H1 (cell line): Measurements from ENCODE around the gene CFAP92. TPM values are rescaled to one million over a fixed set of nuclear protein-coding genes. Genes with fewer than 3 reads are reported as not detected.

ENCODE experiments used
- CTCF ChIA-PET: fragments of 300-600 bp; sonication (Branson Sonifier 250); formaldehyde crosslinking; loops from one replicate; lab custom pipeline; 2021; ENCODE audit not compliant: partially characterized antibody; lab: Charles Lee
- POLR2A ChIA-PET: fragments of 300-600 bp; sonication (Branson Sonifier 250); formaldehyde crosslinking; loops from one replicate; lab custom pipeline; 2021; ENCODE audit warnings: inconsistent platforms; ENCODE audit not compliant: partially characterized antibody; lab: Charles Lee
- DNase-seq, 2 experiments: peaks; one replicate each; pipeline versions ENCODE4 v3.0.0 to v3.0.0-alpha.2; 2010 to 2022; ENCODE audit warnings: low spot score in 2 of 2, low read depth in 1 of 2, mixed read lengths in 1 of 2
- FAIRE-seq: peaks from 2 replicates; lab custom pipeline; 2011; peaks lifted over from hg19 to GRCh38; lab: Jason Lieb, UNC
- H2AFZ ChIP-seq: 2 replicates; pipeline ENCODE4 v1.8.1; 2012; ENCODE audit warnings: low read length, inconsistent platforms
- H2AK5ac ChIP-seq: 2 replicates; pipeline ENCODE4 v1.6.1; 2013; ENCODE audit warnings: low read depth, low read length
- H2BK120ac ChIP-seq: replicated peaks from 2 replicates; pipeline ENCODE3; 2013; ENCODE audit warnings: low read depth, low read length, inconsistent platforms
- H2BK12ac ChIP-seq: 2 replicates; pipeline ENCODE4 v1.6.1; 2013; ENCODE audit warnings: low read depth, low read length
- H2BK15ac ChIP-seq: 2 replicates; pipeline ENCODE4 v1.6.1; 2013; ENCODE audit warnings: low read length
- H2BK20ac ChIP-seq: 2 replicates; pipeline ENCODE4 v1.6.1; 2013; ENCODE audit warnings: low read length
- H2BK5ac ChIP-seq: 2 replicates; pipeline ENCODE4 v1.6.1; 2013; ENCODE audit warnings: low read depth, low read length
- H3K14ac ChIP-seq: 2 replicates; pipeline ENCODE4 v1.6.1; 2013; ENCODE audit warnings: inconsistent platforms; ENCODE audit not compliant: insufficient read length
- H3K18ac ChIP-seq: 2 replicates; pipeline ENCODE4 v1.6.1; 2013; ENCODE audit warnings: low read length; ENCODE audit errors: extremely low read depth
- H3K23ac ChIP-seq: 2 replicates; pipeline ENCODE4 v1.6.1; 2013; ENCODE audit warnings: inconsistent platforms; ENCODE audit not compliant: insufficient read length
- H3K23me2 ChIP-seq: 2 replicates; pipeline ENCODE4 v1.6.1; 2013; ENCODE audit warnings: low read depth, low read length
- H3K27ac ChIP-seq: 2 replicates; pipeline ENCODE4 v1.6.1; 2011; ENCODE audit warnings: low read depth, low read length, inconsistent platforms
- H3K27me3 ChIP-seq, 4 experiments: replicated peaks in 1 of 4; 1 replicate in 1 of 4; 2 replicates in 3 of 4; pipeline versions ENCODE4 v1.6.1 to v1.8.1; 2011 to 2013; ENCODE audit warnings: low read length in 3 of 4, mild to moderate bottlenecking in 3 of 4, inconsistent platforms in 2 of 4, mixed read lengths in 2 of 4, moderate library complexity in 1 of 4; ENCODE audit not compliant: control insufficient read depth in 3 of 4, insufficient read depth in 3 of 4; ENCODE audit errors: extremely low read depth in 1 of 4
- H3K36me3 ChIP-seq, 4 experiments: 2 replicates each; pipeline versions ENCODE4 v1.6.1 to v1.8.1; 2011 to 2013; ENCODE audit warnings: mild to moderate bottlenecking in 4 of 4, low read length in 3 of 4, moderate library complexity in 2 of 4, control low read depth in 1 of 4, inconsistent platforms in 1 of 4; ENCODE audit not compliant: insufficient read depth in 4 of 4, control insufficient read depth in 2 of 4
- H3K4ac ChIP-seq: replicated peaks from 2 replicates; pipeline ENCODE3; 2013; ENCODE audit warnings: low read length, low read depth, mixed read lengths, inconsistent platforms; ENCODE audit not compliant: insufficient read length
- H3K4me1 ChIP-seq, 4 experiments: replicated peaks in 1 of 4; 1 replicate in 1 of 4; 2 replicates in 3 of 4; pipeline versions ENCODE4 v1.6.1 to v1.8.1; 2011 to 2013; ENCODE audit warnings: low read length in 3 of 4, inconsistent platforms in 2 of 4, mixed read lengths in 1 of 4; ENCODE audit not compliant: insufficient read depth in 4 of 4, control insufficient read depth in 3 of 4
- H3K4me2 ChIP-seq, 2 experiments: 2 replicates each; pipeline versions ENCODE4 v1.6.1 to v1.8.1; 2011 to 2013; ENCODE audit warnings: low read depth in 2 of 2, low read length in 2 of 2, control low read depth in 1 of 2, inconsistent platforms in 1 of 2, mild to moderate bottlenecking in 1 of 2; ENCODE audit not compliant: insufficient read depth in 1 of 2
- H3K4me3 ChIP-seq, 4 experiments: fragments of 200-600, 300-600 bp in 1 of 4; sonication (generic), shearing (Covaris generic), sonication (Bioruptor Twin) in 1 of 4; 2 replicates each; pipeline versions ENCODE4 v1.5.1 to v1.8.1; 2011 to 2016; ENCODE audit warnings: low read length in 4 of 4, low read depth in 3 of 4, control low read depth in 2 of 4, inconsistent platforms in 2 of 4, mild to moderate bottlenecking in 2 of 4, mixed read lengths in 1 of 4, moderate library complexity in 1 of 4; ENCODE audit not compliant: insufficient read depth in 2 of 4; ENCODE audit errors: extremely low read depth in 1 of 4
- H3K56ac ChIP-seq: replicated peaks from 2 replicates; pipeline ENCODE3; 2013; ENCODE audit warnings: low read depth, mild to moderate bottlenecking, mixed read lengths, low read length, inconsistent platforms; ENCODE audit not compliant: insufficient read length
- H3K79me1 ChIP-seq: 2 replicates; pipeline ENCODE4 v1.6.1; 2013; ENCODE audit warnings: low read depth, low read length, control low read depth
- H3K79me2 ChIP-seq, 2 experiments: 2 replicates each; pipeline versions ENCODE4 v1.6.1 to v1.8.1; 2012 to 2013; ENCODE audit warnings: low read length in 2 of 2, mild to moderate bottlenecking in 2 of 2, inconsistent platforms in 1 of 2; ENCODE audit not compliant: insufficient read depth in 2 of 2, control insufficient read depth in 1 of 2
- H3K9ac ChIP-seq, 4 experiments: replicated peaks in 1 of 4; 1 replicate in 1 of 4; 2 replicates in 3 of 4; pipeline versions ENCODE4 v1.6.1 to v1.8.1; 2011 to 2013; ENCODE audit warnings: low read depth in 3 of 4, low read length in 3 of 4, control low read depth in 2 of 4, mild to moderate bottlenecking in 2 of 4, moderate library complexity in 2 of 4, inconsistent platforms in 1 of 4; ENCODE audit errors: extremely low read depth in 1 of 4
- H3K9me3 ChIP-seq, 2 experiments: 2 replicates each; pipeline versions ENCODE4 v1.6.1 to v1.8.1; 2012 to 2013; ENCODE audit warnings: mild to moderate bottlenecking in 2 of 2, moderate library complexity in 2 of 2, control low read depth in 1 of 2, inconsistent platforms in 1 of 2, low read depth in 1 of 2, low read length in 1 of 2, mixed read lengths in 1 of 2; ENCODE audit not compliant: insufficient read depth in 2 of 2
- H4K20me1 ChIP-seq, 2 experiments: replicated peaks in 1 of 2; 2 replicates each; pipeline versions ENCODE3 to v1.8.1; 2011 to 2013; ENCODE audit warnings: inconsistent platforms in 2 of 2, low read length in 2 of 2, mild to moderate bottlenecking in 1 of 2; ENCODE audit not compliant: insufficient read depth in 2 of 2, control insufficient read depth in 1 of 2
- H4K5ac ChIP-seq: 2 replicates; pipeline ENCODE4 v1.6.1; 2013; ENCODE audit warnings: low read length, low read depth, mixed read lengths, inconsistent platforms; ENCODE audit not compliant: insufficient read length
- H4K8ac ChIP-seq: 2 replicates; pipeline ENCODE4 v1.8.0; 2013; ENCODE audit warnings: mild to moderate bottlenecking, moderate library complexity, low read length, inconsistent platforms; ENCODE audit not compliant: insufficient read depth; ENCODE audit errors: extremely low read depth
- H4K91ac ChIP-seq: replicated peaks from 2 replicates; pipeline ENCODE3; 2013; ENCODE audit warnings: low read length, mixed read lengths, inconsistent platforms; ENCODE audit not compliant: insufficient read length
- CREB1 ChIP-seq: IDR thresholded peaks from 2 replicates; pipeline ENCODE4 v1.6.1; 2012; ENCODE audit warnings: inconsistent platforms
- CTCF ChIP-seq, 3 experiments: IDR thresholded peaks; 1 replicate in 2 of 3; 2 replicates in 1 of 3; pipeline versions ENCODE4 v1.5.1 to v1.6.1; 2011; ENCODE audit warnings: low read length in 3 of 3, mild to moderate bottlenecking in 3 of 3, inconsistent platforms in 2 of 3, low read depth in 1 of 3, moderate library complexity in 1 of 3; ENCODE audit not compliant: insufficient read depth in 1 of 3; ENCODE audit errors: control extremely low read depth in 1 of 3
- SIRT6 ChIP-seq: IDR thresholded peaks from one replicate; pipeline ENCODE4 v1.7.1; 2012; ENCODE audit warnings: low read length, inconsistent platforms
- TEAD4 ChIP-seq: IDR thresholded peaks from 2 replicates; pipeline ENCODE4 v1.6.1; 2012; ENCODE audit warnings: low read depth, low read length, inconsistent platforms, mixed read lengths
- WGBS, 2 experiments: shearing (Covaris generic) in 1 of 2; methylation state at CpG; one replicate each; pipeline versions ENCODE4 v1.1.6 to v1.1.7; 2013 to 2015; ENCODE audit warnings: low lambda C conversion rate in 2 of 2, mixed read lengths in 2 of 2, inconsistent platforms in 1 of 2, low coverage in 1 of 2, missing lambda C conversion rate in 1 of 2; ENCODE audit not compliant: insufficient replicate concordance in 2 of 2, insufficient coverage in 1 of 2, insufficient read length in 1 of 2; ENCODE audit errors: extremely low coverage in 1 of 2, missing lambda C conversion rate in 1 of 2; 5-methylcytosine and 5-hydroxymethylcytosine counted together
- polyA plus RNA-seq, 7 experiments: library from polyadenylated mRNA; depleted of rRNA in 3 of 7; stranded (reverse) in 5 of 7; unstranded in 2 of 7; fragments of >200 nt in 5 of 7; fragments of 200-250 nt in 2 of 7; gene quantifications; 1 replicate in 5 of 7; 2 replicates in 1 of 7; 4 replicates in 1 of 7; pipeline versions ENCODE4 v1.2.1 to v1.2.3, GENCODE V29; 2011 to 2013; ENCODE audit warnings: missing spikeins in 2 of 7, mixed read lengths in 2 of 7
- total RNA-seq: library from RNA; stranded (reverse); fragmentation: NEBNext Ultra II Directional; extraction: Animal tissue kit (Norgen Biotek cat#: 25700); gene quantifications from 2 replicates; pipeline ENCODE4 v1.2.1, GENCODE V29; 2021
- TF ChIP-seq, protein P1 (sequence below): IDR thresholded peaks from 2 replicates; pipeline ENCODE4 v1.6.1; 2012; ENCODE audit warnings: inconsistent platforms
- TF ChIP-seq, protein P2 (sequence below): IDR thresholded peaks from 2 replicates; pipeline ENCODE4 v1.6.1; 2011; ENCODE audit warnings: low read length, improper control_type of control experiment
- TF ChIP-seq, protein P3 (sequence below): IDR thresholded peaks from 2 replicates; pipeline ENCODE4 v1.6.1; 2011; ENCODE audit warnings: low read depth, mild to moderate bottlenecking, low read length; ENCODE audit not compliant: insufficient read depth

Gene CFAP92
- total and polyA plus RNA-seq, 2 of the 8 experiments (the other 6 are each of a cell fraction or from before 2014, with no cell fraction given) = 0.77 to 2.0 TPM

GRCh38 chr3:128969993-128970739 lies 23.7 kb downstream of the CFAP92 start:
- Histone ChIP-seq H3K23me2 (peaks cover under 1% of the 10 kb centered on the region; the same call in 1 of the 2 replicates), H3K27me3 (no peaks in the 10 kb centered on the region; a peak in 1 of 7 replicates), H4K20me1 (no peaks in the 10 kb centered on the region), H3K9me3 (no peaks in the 10 kb centered on the region), H3K27ac (no peak overlapping the region), H4K91ac (no peak overlapping the region), H3K56ac (no peak overlapping the region), H4K5ac (no peak overlapping the region), H3K14ac (no peak overlapping the region), H3K4ac (no peak overlapping the region), H2BK12ac (no peak overlapping the region), H2BK15ac (no peak overlapping the region), H3K4me2 (no peak overlapping the region), H3K23ac (no peak overlapping the region), H2AFZ (no peak overlapping the region), H3K79me2 (no peaks in the 10 kb centered on the region), H4K8ac (no peak overlapping the region), H2BK20ac (no peak overlapping the region), H3K9ac (no peak overlapping the region), H2BK5ac (no peak overlapping the region), H3K36me3 (no peaks in the 10 kb centered on the region), H3K18ac (no peak overlapping the region), H2BK120ac (no peak overlapping the region), H3K4me3 (no peak overlapping the region), H3K4me1 (no peaks in the 10 kb centered on the region), H3K79me1 (no peaks in the 10 kb centered on the region), H2AK5ac (no peak overlapping the region)
- DNase-seq = peak in 1 of 2 experiments; percentile 78
- POLR2A ChIA-PET = interaction anchor here (0.8 to 2.0 kb wide), 7 partner anchors 19 to 346 kb away, joined by 3 to 7 read pairs (median 3); partner anchors contain the start of gene CNBP
- 30% methylated on average over 12 of the region's 12 CpGs; no CpG with 5 or more reads in 1 of the 2 experiments for WGBS, 2 experiments
- CTCF ChIA-PET = interaction anchor here (0.5 to 5.5 kb wide), 82 partner anchors 13 to 1640 kb away, joined by 3 to 79 read pairs (median 5); partner anchors contain the start of genes CFAP92, COPG1, EFCC1 and GP9
- peak; percentile 92 for FAIRE-seq
- no peak for TF ChIP-seq SIRT6
- peak; percentile 42; the same call in 1 of the 2 replicates for TF ChIP-seq CREB1
- TF ChIP-seq, protein P1, sequence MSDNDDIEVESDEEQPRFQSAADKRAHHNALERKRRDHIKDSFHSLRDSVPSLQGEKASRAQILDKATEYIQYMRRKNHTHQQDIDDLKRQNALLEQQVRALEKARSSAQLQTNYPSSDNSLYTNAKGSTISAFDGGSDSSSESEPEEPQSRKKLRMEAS = peak; percentile 47; the same call in 1 of the 2 replicates
- TF ChIP-seq, protein P2, sequence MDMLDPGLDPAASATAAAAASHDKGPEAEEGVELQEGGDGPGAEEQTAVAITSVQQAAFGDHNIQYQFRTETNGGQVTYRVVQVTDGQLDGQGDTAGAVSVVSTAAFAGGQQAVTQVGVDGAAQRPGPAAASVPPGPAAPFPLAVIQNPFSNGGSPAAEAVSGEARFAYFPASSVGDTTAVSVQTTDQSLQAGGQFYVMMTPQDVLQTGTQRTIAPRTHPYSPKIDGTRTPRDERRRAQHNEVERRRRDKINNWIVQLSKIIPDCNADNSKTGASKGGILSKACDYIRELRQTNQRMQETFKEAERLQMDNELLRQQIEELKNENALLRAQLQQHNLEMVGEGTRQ = 0 out of 2 replicates have a peak, but pooled peaks have one; percentile 29
- TF ChIP-seq CTCF (IDR thresholded peaks at IDR 0.05; ENCODE audit: control extremely low read depth in 1 of 3, insufficient read depth in 1 of 3, low read depth in 1 of 3, low read length in 3 of 3) = peak; percentile 75 to 84 (median 81)
- TF ChIP-seq, protein P3, sequence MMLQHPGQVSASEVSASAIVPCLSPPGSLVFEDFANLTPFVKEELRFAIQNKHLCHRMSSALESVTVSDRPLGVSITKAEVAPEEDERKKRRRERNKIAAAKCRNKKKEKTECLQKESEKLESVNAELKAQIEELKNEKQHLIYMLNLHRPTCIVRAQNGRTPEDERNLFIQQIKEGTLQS = 0 out of 2 replicates have a peak, but pooled peaks have one; percentile 42
- TF ChIP-seq TEAD4 = no peak
